HG03039 (cell line): ENCODE data around the gene STEAP1.
A peak's percentile ranks its signal among the peaks of the same experiment; 100 is the strongest.
"Not testable (repeated sequence)": the region's sequence is repeated elsewhere in the genome, so short reads cannot be mapped to it uniquely, and the experiment has no call there.

Experiments used
- ATAC-seq: cut with Tn5 transposase; IDR thresholded peaks from one replicate; pipeline ENCODE4 v1.9.1; 2021; ENCODE audit warnings: mild to moderate bottlenecking, moderate library complexity; ENCODE audit not compliant: unreplicated experiment

The STEAP1 gene

GRCh38 chr7:90153943-90154771 is at the start of gene STEAP1:
Gene STEAP1 (plus strand): TSS chr7:90154469. CDS start chr7:90159789, 5,320 bp downstream.
- peak; percentile 97 for ATAC-seq

- ATAC-seq: not testable (repeated sequence)
Measured at GRCh38 chr7:90114972-90115371, 39.3 kb upstream of the STEAP1 start.

DNA sequence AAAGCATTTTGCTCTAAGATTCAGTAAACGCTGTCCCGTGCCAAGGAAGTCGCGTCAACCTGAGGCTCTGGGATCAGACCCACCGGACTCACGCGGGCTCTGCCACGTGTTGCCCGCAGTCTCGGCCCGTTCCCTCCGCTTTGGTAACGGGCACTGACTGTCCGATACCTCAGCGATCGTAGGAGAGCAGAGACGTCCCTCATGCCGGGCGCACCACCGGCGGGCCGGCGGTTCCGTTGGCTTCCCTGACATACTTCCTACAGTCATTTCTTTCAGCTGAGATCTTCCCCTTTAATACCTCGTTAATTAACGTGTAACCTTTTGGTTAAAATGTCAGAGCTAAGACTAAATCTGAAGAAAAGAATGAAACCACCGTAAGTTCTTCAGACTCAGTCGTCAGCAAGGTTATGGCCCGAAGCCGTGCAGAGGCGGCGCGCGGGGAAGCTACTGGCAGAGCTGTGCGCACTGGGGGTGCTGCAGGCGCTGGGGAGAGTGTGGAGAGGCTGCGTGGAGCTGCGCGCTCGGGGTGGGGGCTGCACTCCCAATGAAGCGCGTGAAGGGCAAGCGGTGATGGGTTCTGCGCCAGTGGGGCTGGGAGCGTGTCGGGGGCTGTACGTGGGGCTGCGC is 35.6 kb upstream of the STEAP1 start:
- not testable (repeated sequence) for ATAC-seq

GRCh38 chr7:90119178-90119971 is 34.9 kb upstream of the STEAP1 start:
- no peak for ATAC-seq

GRCh38 chr7:90120205-90120604 is 34.1 kb upstream of the STEAP1 start:
- not testable (repeated sequence) for ATAC-seq

- not testable (repeated sequence) for ATAC-seq
Measured at GRCh38 chr7:90131746-90132145, 22.5 kb upstream of the STEAP1 start.

- ATAC-seq: not testable (repeated sequence)
Measured at GRCh38 chr7:90147079-90147960, 6.9 kb upstream of the STEAP1 start.

DNA sequence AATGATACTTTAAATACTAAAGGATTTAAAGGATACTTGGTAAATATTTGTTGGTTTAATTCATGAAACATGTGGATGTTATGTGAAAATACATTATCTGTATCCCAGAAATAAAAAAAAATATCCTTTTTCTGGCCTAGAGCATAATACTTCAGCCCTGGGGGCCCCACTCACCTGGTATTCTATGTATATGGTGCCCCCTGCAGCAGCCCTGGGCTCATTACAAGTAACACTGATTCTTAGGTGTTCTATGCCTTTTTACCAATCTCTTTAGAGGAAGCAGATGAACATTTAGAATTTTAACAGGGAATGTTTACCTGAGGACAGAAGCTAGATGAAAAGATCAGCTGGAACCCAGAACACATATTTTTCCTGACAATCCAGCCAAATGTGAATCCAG is 4.8 kb upstream of the STEAP1 start:
- not testable (repeated sequence) for ATAC-seq

- ATAC-seq: not testable (repeated sequence)
Measured at GRCh38 chr7:90151884-90152283, 2.4 kb upstream of the STEAP1 start.

DNA sequence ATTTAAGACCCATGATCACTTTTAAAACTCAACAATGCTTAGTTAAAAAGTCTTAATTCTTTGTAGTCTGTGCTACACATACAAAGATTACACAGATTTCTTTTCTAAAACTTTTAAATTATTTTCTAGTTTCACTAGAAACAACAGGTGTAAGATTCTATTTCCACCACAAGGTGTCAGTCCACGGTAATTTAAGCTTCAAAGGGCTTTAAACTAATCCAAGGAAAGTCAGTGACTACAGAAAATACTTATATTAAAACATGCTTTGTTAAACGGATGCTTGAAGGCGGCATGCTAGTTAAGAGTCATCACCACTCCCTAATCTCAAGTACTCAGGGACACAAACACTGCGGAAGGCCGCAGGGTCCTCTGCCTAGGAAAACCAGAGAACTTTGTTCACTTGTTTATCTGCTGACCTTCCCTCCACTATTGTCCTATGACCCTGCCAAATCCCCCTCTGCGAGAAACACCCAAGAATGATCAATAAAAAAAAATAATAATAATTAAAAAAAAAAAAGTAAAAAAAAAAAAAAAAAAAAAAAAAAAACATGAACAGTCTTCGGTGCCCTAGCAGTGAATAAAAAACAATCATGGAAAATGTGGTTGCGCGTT is 1.5 kb upstream of the STEAP1 start:
- not testable (repeated sequence) for ATAC-seq

- ATAC-seq: no peak
Measured at GRCh38 chr7:90155206-90155605, 937 bp downstream of the STEAP1 start.

DNA sequence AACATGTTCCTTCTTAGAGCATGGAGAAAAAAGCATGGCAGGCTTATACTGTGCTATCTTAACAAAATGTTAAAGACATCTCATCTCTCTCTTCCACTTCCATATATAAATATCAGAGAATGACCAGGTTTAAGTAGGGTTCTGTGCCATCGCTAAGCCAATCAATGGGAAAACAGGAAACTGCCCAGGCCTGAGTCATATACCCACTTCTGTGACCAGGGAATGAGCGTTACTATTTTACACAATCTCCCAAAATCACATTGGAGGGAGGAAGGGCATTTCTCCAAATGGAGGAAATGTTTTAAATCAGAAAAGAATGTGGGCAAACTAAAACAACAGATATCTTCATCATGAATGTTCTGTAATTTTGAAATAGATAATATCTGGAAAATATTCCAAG is 3.1 kb downstream of the STEAP1 start:
- not testable (repeated sequence) for ATAC-seq

DNA sequence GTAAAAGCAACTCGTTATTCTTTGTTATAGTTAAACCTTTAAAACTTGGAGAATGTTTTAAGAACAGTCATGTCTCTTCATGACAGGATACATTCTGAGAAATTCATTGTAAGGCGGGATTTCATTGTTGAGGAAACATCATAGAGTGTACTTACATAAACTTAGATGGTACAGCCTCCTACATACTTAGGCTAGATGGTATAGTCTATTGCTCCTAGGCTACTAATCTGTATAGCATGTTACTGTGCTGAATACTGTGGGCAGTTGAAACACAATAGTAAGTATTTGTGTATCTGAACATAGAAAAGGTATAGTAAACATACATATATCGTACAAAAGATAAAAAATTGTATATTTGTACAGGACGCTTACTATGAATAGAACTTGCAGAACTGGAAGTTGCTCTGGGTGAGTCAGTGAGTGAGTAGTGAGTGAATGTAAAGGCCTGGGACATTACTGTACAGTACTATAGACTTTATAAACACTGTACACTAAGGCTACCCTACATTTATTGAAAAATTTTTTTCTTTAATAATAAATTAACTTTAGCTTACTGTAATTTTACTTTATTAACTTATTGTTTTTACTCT is 3.6 kb downstream of the STEAP1 start:
- not testable (repeated sequence) for ATAC-seq

DNA sequence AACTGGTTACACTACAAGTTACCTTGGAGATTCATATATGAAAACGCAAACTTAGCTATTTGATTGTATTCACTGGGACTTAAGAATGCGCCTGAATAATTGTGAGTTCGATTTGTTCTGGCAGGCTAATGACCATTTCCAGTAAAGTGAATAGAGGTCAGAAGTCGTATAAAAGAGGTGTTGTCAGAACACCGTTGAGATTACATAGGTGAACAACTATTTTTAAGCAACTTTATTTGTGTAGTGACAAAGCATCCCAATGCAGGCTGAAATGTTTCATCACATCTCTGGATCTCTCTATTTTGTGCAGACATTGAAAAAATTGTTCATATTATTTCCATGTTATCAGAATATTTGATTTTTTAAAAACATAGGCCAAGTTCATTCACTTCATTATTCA is 9.3 kb downstream of the STEAP1 start:
- no peak for ATAC-seq

- no peak for ATAC-seq
Measured at GRCh38 chr7:90165724-90166123, 11.5 kb downstream of the STEAP1 start.

DNA sequence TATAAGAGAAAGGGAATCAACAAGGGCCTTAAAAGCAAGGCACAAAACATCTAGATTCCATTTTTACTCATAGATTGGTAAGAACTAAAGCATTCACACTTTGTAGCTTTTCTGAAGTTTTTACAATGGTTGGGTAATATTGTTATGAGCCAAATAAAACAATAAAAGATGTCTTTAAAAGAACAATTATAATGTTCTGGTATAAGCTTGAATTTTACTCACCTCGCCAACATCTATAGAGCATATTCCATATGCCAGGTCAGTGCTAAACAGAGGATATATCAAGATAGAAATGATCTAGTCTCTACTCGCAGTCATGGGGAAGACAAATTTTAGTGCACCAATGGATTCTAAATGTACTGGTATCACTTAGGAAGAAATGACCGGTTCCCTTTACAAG is 11.9 kb downstream of the STEAP1 start:
- no peak for ATAC-seq

GRCh38 chr7:90167361-90167760 is 13.1 kb downstream of the STEAP1 start:
- ATAC-seq: no peak

GRCh38 chr7:90169891-90170290 is 15.6 kb downstream of the STEAP1 start:
- no peak for ATAC-seq

DNA sequence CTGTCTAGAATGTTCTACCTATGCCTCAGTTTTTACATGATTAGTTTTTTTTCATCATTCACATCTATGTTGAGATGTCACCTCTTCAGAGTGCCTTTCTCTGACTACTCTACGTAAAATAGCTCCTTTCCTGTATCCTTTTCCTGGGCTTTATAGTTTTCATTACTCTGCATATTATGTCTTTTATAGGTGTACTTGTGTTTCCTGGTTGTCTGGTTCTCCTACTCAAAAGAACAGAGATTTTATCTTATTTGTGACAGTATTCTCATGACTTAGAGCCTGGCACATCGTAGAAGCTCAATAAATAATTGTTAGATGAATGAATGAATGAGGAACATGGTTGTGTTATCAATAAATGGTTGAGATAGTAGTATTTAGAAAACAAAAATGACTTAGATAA is 17.9 kb downstream of the STEAP1 start:
- no peak for ATAC-seq

GRCh38 chr7:90172624-90173023 is 18.4 kb downstream of the STEAP1 start:
- ATAC-seq: no peak
